GM12878 (cell line): ENCODE results near the gene DNTT. TPM values are rescaled to one million over a fixed set of nuclear protein-coding genes. Genes with fewer than 3 reads are reported as not detected.

Source experiments
- ATAC-seq: fragments of 200-7000 bp; cut with Tn5 transposase; 3 replicates; pipeline ENCODE4 v1.9.1; 2020; ENCODE audit warnings: mild to moderate bottlenecking, moderate library complexity
- BruUV-seq: library from RNA; stranded (reverse); fragments of 400-500 nt; replicated peaks from 2 replicates; lab custom pipeline; 2021; lab: Mats Ljungman, UMichigan
- CTCF ChIA-PET: fragments of 300-600 bp; sonication (Branson Sonifier 250); formaldehyde crosslinking; extraction: SDS; loops from one replicate; lab custom pipeline; 2021; ENCODE audit warnings: inconsistent platforms; lab: Yijun Ruan, JAX
- POLR2A ChIA-PET: fragments of 350-600 bp; formaldehyde crosslinking; extraction: SDS; loops from one replicate; lab custom pipeline; 2021; ENCODE audit warnings: inconsistent platforms; lab: Charles Lee
- RAD21 ChIA-PET: fragments of 300-600 bp; sonication (Branson Sonifier 250); formaldehyde crosslinking; loops from one replicate; lab custom pipeline; 2023; ENCODE audit warnings: antibody characterized with exemption; ENCODE audit not compliant: unreplicated experiment; lab: Charles Lee
- SMC1A ChIA-PET: fragments of 300-600 bp; sonication (Branson Sonifier 250); formaldehyde crosslinking; loops from one replicate; lab custom pipeline; 2023; ENCODE audit not compliant: unreplicated experiment, uncharacterized antibody; lab: Charles Lee
- DNase-seq: peaks from one replicate; pipeline ENCODE4 v3.0.0-alpha.2; 2011; ENCODE audit warnings: low read depth, low spot score
- FAIRE-seq: peaks from 3 replicates; lab custom pipeline; 2011; peaks lifted over from hg19 to GRCh38; lab: Jason Lieb, UNC
- H2AFZ ChIP-seq: 2 replicates; pipeline ENCODE4 v1.6.0; 2011; ENCODE audit warnings: low read depth, low read length, control low read depth; ENCODE audit not compliant: control insufficient read depth
- H3K27ac ChIP-seq: 2 replicates; pipeline ENCODE4 v1.5.1; 2011; ENCODE audit warnings: control low read depth; ENCODE audit not compliant: control insufficient read depth, insufficient read depth
- H3K27me3 ChIP-seq, 2 experiments: replicated peaks in 1 of 2; 2 replicates each; pipeline versions ENCODE4 v1.6.0 to v1.6.1; 2011; ENCODE audit warnings: low read length in 1 of 2; ENCODE audit not compliant: control insufficient read depth in 2 of 2, insufficient read depth in 2 of 2
- H3K36me3 ChIP-seq, 2 experiments: 2 replicates each; pipeline ENCODE4 v1.5.1; 2011; ENCODE audit warnings: low read length in 1 of 2; ENCODE audit not compliant: control insufficient read depth in 2 of 2, insufficient read depth in 2 of 2
- H3K4me1 ChIP-seq: 2 replicates; pipeline ENCODE4 v1.6.1; 2011; ENCODE audit warnings: mild to moderate bottlenecking, low read length, moderate library complexity, mixed read lengths; ENCODE audit not compliant: control insufficient read depth, insufficient read depth
- H3K4me2 ChIP-seq: 2 replicates; pipeline ENCODE4 v1.6.0; 2011; ENCODE audit warnings: control low read depth; ENCODE audit not compliant: control insufficient read depth, insufficient read depth
- H3K4me3 ChIP-seq: fragments of 200-600 bp; sonication (generic); 2 replicates; pipeline ENCODE4 v1.5.1; 2016
- H3K79me2 ChIP-seq: 2 replicates; pipeline ENCODE4 v1.6.0; 2011; ENCODE audit warnings: low read length; ENCODE audit not compliant: control insufficient read depth, insufficient read depth
- H3K9ac ChIP-seq: 2 replicates; pipeline ENCODE4 v1.8.0; 2011; ENCODE audit warnings: low read length, control low read depth, mixed read lengths; ENCODE audit not compliant: control insufficient read depth, insufficient read depth
- H3K9me3 ChIP-seq: replicated peaks from 3 replicates; pipeline ENCODE4 v1.5.1; 2011; ENCODE audit warnings: mild to moderate bottlenecking, low read length; ENCODE audit not compliant: control insufficient read depth, insufficient read depth
- H4K20me1 ChIP-seq: 2 replicates; pipeline ENCODE4 v1.6.0; 2011; ENCODE audit not compliant: control insufficient read depth, insufficient read depth
- E2F8 ChIP-seq: fragments of 450-650 bp; IDR thresholded peaks from 2 replicates; pipeline ENCODE4 v1.6.1; 2018; ENCODE audit warnings: mild to moderate bottlenecking, low read depth, moderate library complexity; ENCODE audit not compliant: partially characterized antibody
- NFYB ChIP-seq: IDR thresholded peaks from 2 replicates; pipeline ENCODE4 v1.6.1; 2011; ENCODE audit warnings: low read depth, mild to moderate bottlenecking, low read length, improper control_type of control experiment, moderate library complexity; ENCODE audit not compliant: insufficient read depth
- WGBS: methylation state at CpG from one replicate; pipeline ENCODE4 v1.1.6; 2016; ENCODE audit warnings: low lambda C conversion rate; ENCODE audit not compliant: insufficient replicate concordance, insufficient coverage; ENCODE audit errors: missing lambda C conversion rate; 5-methylcytosine and 5-hydroxymethylcytosine counted together
- in situ Hi-C: fragments of 300-500 bp; cut with MboI; formaldehyde crosslinking; loops from 9 replicates; pipeline ENCODE4 v1.14.3; 2018; ENCODE audit warnings: mixed read lengths
- intact Hi-C: fragments of 100-400 bp; cut with micrococcal nuclease; formaldehyde crosslinking; loops from one replicate; pipeline ENCODE4 v1.14.2; 2022; ENCODE audit not compliant: unreplicated experiment
- polyA plus RNA-seq, 11 experiments: library from polyadenylated mRNA; depleted of rRNA in 4 of 11; unstranded in 6 of 11; stranded (reverse) in 5 of 11; fragments of >200 nt; fragmentation: Nextera tagmentation in 4 of 11; fragmentation: Illumina TruSeq in 1 of 11; extraction: Ambion mirVana in 4 of 11; extraction: Trizol in 1 of 11; gene quantifications; 1 replicate in 1 of 11; 2 replicates in 10 of 11; pipeline versions ENCODE4 v1.2.1 to v1.2.3, GENCODE V29; 2011 to 2016; ENCODE audit warnings: inconsistent platforms in 2 of 11, missing spikeins in 2 of 11, low read depth in 1 of 11
- total RNA-seq, 4 experiments: library from RNA; depleted of rRNA in 3 of 4; stranded (reverse); fragments of >200 nt in 3 of 4; fragmentation: Illumina TruSeq in 1 of 4; extraction: Trizol in 1 of 4; gene quantifications; 2 replicates each; pipeline versions ENCODE4 v1.2.1 to v1.2.3, GENCODE V29; 2013 to 2021

Gene DNTT
- total and polyA plus RNA-seq, 10 of the 15 experiments (the other 5 are each of a cell fraction or from before 2014, with no cell fraction given): 0.06 to 0.13 (median 0.09) TPM; not detected in 5

DNA sequence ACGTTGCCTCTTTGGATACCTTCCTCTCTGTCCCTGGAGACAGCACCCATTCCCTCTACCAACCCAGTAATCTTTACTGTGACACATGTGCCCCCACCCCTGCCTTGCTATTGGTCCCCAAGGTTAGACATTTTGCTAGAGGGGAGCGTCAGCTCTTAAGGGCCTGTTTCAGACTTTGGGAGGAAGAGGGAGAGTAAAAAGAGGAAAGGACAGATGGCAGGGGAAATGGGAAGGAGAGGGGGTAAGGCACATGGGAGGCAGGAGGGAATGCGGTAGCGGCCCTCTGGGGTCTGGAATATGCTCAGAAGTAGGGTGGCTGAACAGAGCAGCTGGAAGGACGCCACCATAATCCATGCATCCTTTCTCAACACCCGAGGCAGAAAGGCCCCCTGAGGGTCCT, 45.1 kb upstream of the DNTT start:
- peaks cover 11 to 26% of the 10 kb centered on the region in 2 experiments for H3K36me3 ChIP-seq
- ATAC-seq (no peak), FAIRE-seq (no peak), DNase-seq (no peak)
- in situ Hi-C loops (no loop called here), intact Hi-C loops (no loop called here)
- 97% methylated on average over 6 of the region's 6 CpGs for WGBS
- H2AFZ ChIP-seq: no peak overlapping the region
- peaks cover 14% of the 10 kb centered on the region for H4K20me1 ChIP-seq
- no peak overlapping the region for H3K27ac ChIP-seq
- ChIA-PET RAD21 (interaction anchor here (0.8 to 19.3 kb wide), 3 partner anchors 12 to 34 kb away, joined by 3 to 362 read pairs (median 46); partner anchors contain the start of gene BLNK), POLR2A (interaction anchor here (2.1 kb wide), 1 partner anchor 10 kb away, joined by 8 read pairs; no protein-coding TSS in a partner anchor), CTCF (interaction anchor here (0.7 to 4.8 kb wide), 4 partner anchors 8 to 32 kb away, joined by 3 to 26 read pairs (median 7); no protein-coding TSS in a partner anchor), SMC1A (interaction anchor here (1.3 to 11.3 kb wide), 6 partner anchors 9 to 35 kb away, joined by 3 to 137 read pairs (median 38); partner anchors contain the start of gene BLNK)
- H3K4me2 ChIP-seq: no peak overlapping the region
- no peak overlapping the region; the same call in 1 of the 2 replicates for H3K4me3 ChIP-seq
- no peak overlapping the region for H3K9ac ChIP-seq
- peaks cover 38% of the 10 kb centered on the region for H3K4me1 ChIP-seq
- TF ChIP-seq NFYB (0 out of 2 replicates have a peak, but pooled peaks have one; percentile 18), E2F8 (no peak)
- no peaks in the 10 kb centered on the region for H3K27me3 ChIP-seq
- peaks cover 91% of the 10 kb centered on the region for H3K79me2 ChIP-seq
- no TSS peak for BruUV-seq
- no peaks in the 10 kb centered on the region for H3K9me3 ChIP-seq
